Ovary (tissue), 9 donors: ENCODE data around the gene FTO. TPM values are rescaled to one million over a fixed set of nuclear protein-coding genes. Genes with fewer than 3 reads are reported as not detected.

Experiments
- DNase-seq, 5 donors: peaks; one replicate each; pipeline ENCODE4 v3.0.0-alpha.2; 2019 to 2020
- H3K27ac ChIP-seq, 2 donors: fragments of 200-600 bp; one replicate each; pipeline versions ENCODE4 v1.5.1 to v1.8.0; 2019 to 2022
- H3K27me3 ChIP-seq: fragments of 200-600 bp; one replicate; pipeline ENCODE4 v1.8.0; 2022
- H3K36me3 ChIP-seq: fragments of 200-600 bp; sonication (generic); one replicate; pipeline ENCODE4 v1.5.1; 2019
- H3K4me1 ChIP-seq: one replicate; pipeline ENCODE4 v1.8.1; 2013; ENCODE audit warnings: mild to moderate bottlenecking, moderate library complexity; ENCODE audit not compliant: insufficient read depth
- H3K4me3 ChIP-seq: fragments of 200-600 bp; sonication (generic); one replicate; pipeline ENCODE4 v1.5.1; 2017
- H3K9me3 ChIP-seq, 2 donors: fragments of 200-600 bp in 1 of 2; sonication (generic) in 1 of 2; one replicate each; pipeline versions ENCODE4 v1.5.1 to v1.8.1; 2013 to 2019; ENCODE audit warnings: mild to moderate bottlenecking in 1 of 2, moderate library complexity in 1 of 2
- CTCF ChIP-seq, 3 donors: fragments of 450-650 bp in 2 of 3; fragments of 200-600 bp in 1 of 3; IDR thresholded peaks; one replicate each; pipeline versions ENCODE4 v1.5.1 to v1.8.0; 2016 to 2022; ENCODE audit warnings: antibody characterized with exemption in 3 of 3, mild to moderate bottlenecking in 1 of 3
- EP300 ChIP-seq: sonication (generic); formaldehyde crosslinking; IDR thresholded peaks from one replicate; pipeline ENCODE4 v1.6.1; 2017; ENCODE audit warnings: antibody characterized with exemption
- POLR2A ChIP-seq: fragments of 450-650 bp; IDR thresholded peaks from one replicate; pipeline ENCODE4 v1.6.1; 2017; ENCODE audit warnings: antibody characterized with exemption, mild to moderate bottlenecking, moderate library complexity
- whole genome bisulfite sequencing, 3 donors: extraction: QIAGEN DNeasy Blood & Tissue Kit in 1 of 3; methylation state at CpG; one replicate each; pipeline versions ENCODE4 v1.1.5 to v1.1.7; 2013 to 2017; 5-methylcytosine and 5-hydroxymethylcytosine counted together
- intact Hi-C, 4 donors: fragments of 100-400 bp; cut with DNase I; formaldehyde crosslinking; loops; one replicate each; pipeline versions ENCODE4 v1.11.0 to v1.15.1; 2022 to 2023
- polyA plus RNA-seq, 2 donors: library from polyadenylated mRNA; stranded (reverse); fragments of 200-250 nt in 1 of 2; fragments of 350-450 nt in 1 of 2; fragmentation: Illumina TruSeq in 1 of 2; extraction: RNeasy Lipid Tissue Mini Kit (QIAGEN cat#74804) in 1 of 2; gene quantifications; one replicate each; pipeline ENCODE4 v1.2.3, GENCODE V29; 2013 to 2014
- total RNA-seq, 7 donors: library from RNA; depleted of rRNA in 2 of 7; stranded (reverse); fragments of >200 nt in 2 of 7; fragmentation: NEBNext Ultra II Directional in 3 of 7; extraction: Animal tissue kit (Norgen Biotek cat#: 25700) in 3 of 7; gene quantifications; one replicate each; pipeline versions ENCODE4 v1.1.0 to v1.2.4, GENCODE V29; 2016 to 2023
- donor health status: DM: no; HTN: no; CAD: no; lungs with moderate emphysema.
- donor health status: DM: no; HTN: no; CAD: no.
- donor health status: Bipolar disorder and iron deficiency.
- donor health status: DM: yes; HTN: yes; CAD: no.
- donor health status: DM: no; HTN: no; CAD: no.
- donor health status: DM: yes; HTN: yes; CAD: no.

Gene FTO
- total and polyA plus RNA-seq, 9 donors: 43.6 to 128 (median 91.4) TPM

GRCh38 chr16:53761962-53762703 is 58.2 kb downstream of the FTO start:
- Histone ChIP-seq H3K27ac (no peak overlapping the region), H3K36me3 (no peaks in the 10 kb centered on the region), H3K27me3 (no peaks in the 10 kb centered on the region), H3K4me1 (peaks cover 2% of the 10 kb centered on the region), H3K9me3 (no peaks in the 10 kb centered on the region), H3K4me3 (no peak overlapping the region)
- DNase-seq: no peak
- WGBS, 3 donors: 65 to 73% (median 67%) methylated on average over 4 of the region's 4 CpGs
- intact Hi-C loops: no loop called here
- TF ChIP-seq EP300 (no peak), CTCF (IDR thresholded peaks at IDR 0.05) (no peak), POLR2A (no peak)

- DNase-seq: no peak
- Histone ChIP-seq H3K36me3 (no peaks in the 10 kb centered on the region), H3K9me3 (no peaks in the 10 kb centered on the region), H3K4me3 (no peak overlapping the region), H3K27me3 (no peaks in the 10 kb centered on the region), H3K4me1 (peaks cover 7% of the 10 kb centered on the region), H3K27ac (no peak overlapping the region)
- no peak for TF ChIP-seq CTCF (IDR thresholded peaks at IDR 0.05)
- no peak for TF ChIP-seq POLR2A
- no peak for TF ChIP-seq EP300
- intact Hi-C loops: no loop called here
- 83 to 87% (median 84%) methylated on average over 10 of the region's 10 CpGs for WGBS, 3 donors
Observed at GRCh38 chr16:53766304-53767016, 62.5 kb downstream of the FTO start.

GRCh38 chr16:53768167-53768566 is 64.2 kb downstream of the FTO start:
- H3K36me3 ChIP-seq: no peaks in the 10 kb centered on the region
- no peaks in the 10 kb centered on the region for H3K9me3 ChIP-seq
- H3K27ac ChIP-seq: no peak overlapping the region
- H3K4me1 ChIP-seq: peaks cover 7% of the 10 kb centered on the region
- no peak overlapping the region for H3K4me3 ChIP-seq
- H3K27me3 ChIP-seq: no peaks in the 10 kb centered on the region
- WGBS, 3 donors: 16 to 45% (median 31%) methylated on average over 4 of the region's 4 CpGs
- intact Hi-C loops: no loop called here
- TF ChIP-seq POLR2A (no peak), EP300 (no peak)
- no peak for DNase-seq

- H3K4me3 ChIP-seq: no peak overlapping the region
- no peaks in the 10 kb centered on the region for H3K27me3 ChIP-seq
- H3K4me1 ChIP-seq: peaks cover 9% of the 10 kb centered on the region
- no peak overlapping the region for H3K27ac ChIP-seq
- no peaks in the 10 kb centered on the region for H3K36me3 ChIP-seq
- 13 to 21% (median 18%) methylated on average over 1 of the region's 1 CpG for WGBS, 3 donors
- H3K9me3 ChIP-seq: no peaks in the 10 kb centered on the region
- TF ChIP-seq EP300 (no peak), POLR2A (no peak), CTCF (IDR thresholded peaks at IDR 0.05) (no peak)
- DNase-seq: no peak
- intact Hi-C loops: no loop called here
Observed at GRCh38 chr16:53768593-53768992, 64.6 kb downstream of the FTO start.

GRCh38 chr16:53769185-53769584 is 65.2 kb downstream of the FTO start:
- Histone ChIP-seq H3K4me1 (peaks cover 9% of the 10 kb centered on the region), H3K4me3 (no peak overlapping the region), H3K9me3 (no peaks in the 10 kb centered on the region), H3K27me3 (no peaks in the 10 kb centered on the region), H3K27ac (no peak overlapping the region), H3K36me3 (no peaks in the 10 kb centered on the region)
- 93 to 95% (median 95%) methylated on average over 4 of the region's 4 CpGs for WGBS, 3 donors
- TF ChIP-seq POLR2A (no peak), CTCF (IDR thresholded peaks at IDR 0.05) (no peak), EP300 (no peak)
- no peak for DNase-seq
- intact Hi-C loops: no loop called here
